Natural killer cell (primary cell): ENCODE results near the gene CPSF4. TPM values are rescaled to one million over a fixed set of nuclear protein-coding genes. Genes with fewer than 3 reads are reported as not detected.

Experiments used
- ATAC-seq, 3 donors: fragments of 150-1000 bp in 2 of 3; fragments of 200-7000 bp in 1 of 3; cut with Tn5 transposase; 1 replicate in 1 of 3; 2 replicates in 2 of 3; pipeline ENCODE4 v1.10.0; 2021; ENCODE audit warnings: mild to moderate bottlenecking in 2 of 3, moderate library complexity in 2 of 3
- DNase-seq, 2 donors: peaks; one replicate each; pipeline versions ENCODE4 v3.0.0 to v3.0.0-alpha.2; 2013 to 2021; ENCODE audit warnings: mixed read lengths in 1 of 2
- H3K27ac ChIP-seq: one replicate; pipeline ENCODE4 v1.5.1; 2013; ENCODE audit warnings: mild to moderate bottlenecking, low read length
- H3K27me3 ChIP-seq: one replicate; pipeline ENCODE4 v1.6.1; 2013; ENCODE audit warnings: low read length; ENCODE audit not compliant: control insufficient read depth, insufficient read depth
- H3K36me3 ChIP-seq: one replicate; pipeline ENCODE4 v1.6.1; 2013; ENCODE audit warnings: low read length; ENCODE audit not compliant: control insufficient read depth, insufficient read depth
- H3K4me1 ChIP-seq: one replicate; pipeline ENCODE4 v1.6.1; 2013; ENCODE audit warnings: low read length; ENCODE audit not compliant: control insufficient read depth, insufficient read depth
- H3K4me3 ChIP-seq: one replicate; pipeline ENCODE4 v1.5.1; 2013; ENCODE audit warnings: low read length
- H3K9me3 ChIP-seq: one replicate; pipeline ENCODE4 v1.6.1; 2013; ENCODE audit warnings: low read length; ENCODE audit not compliant: control insufficient read depth, insufficient read depth
- H3K27ac Mint-ChIP-seq, 2 donors: one replicate each; pipeline ENCODE4 v1.8.0; 2022; ENCODE audit warnings: mild to moderate bottlenecking in 2 of 2, mixed read lengths in 2 of 2, moderate library complexity in 1 of 2
- H3K27me3 Mint-ChIP-seq, 2 donors: one replicate each; pipeline ENCODE4 v1.8.0; 2022; ENCODE audit warnings: low read depth in 2 of 2, mixed read lengths in 2 of 2
- H3K36me3 Mint-ChIP-seq: one replicate; pipeline ENCODE4 v1.8.0; 2022; ENCODE audit warnings: mixed read lengths
- H3K4me1 Mint-ChIP-seq, 2 donors: one replicate each; pipeline ENCODE4 v1.8.0; 2022; ENCODE audit warnings: mixed read lengths in 2 of 2
- H3K4me3 Mint-ChIP-seq: one replicate; pipeline ENCODE4 v1.8.0; 2022; ENCODE audit warnings: mild to moderate bottlenecking, moderate library complexity, mixed read lengths
- H3K9me3 Mint-ChIP-seq, 2 donors: one replicate each; pipeline ENCODE4 v1.8.0; 2022; ENCODE audit warnings: mixed read lengths in 2 of 2
- CTCF ChIP-seq: fragments of 200-600 bp; IDR thresholded peaks from one replicate; pipeline ENCODE4 v1.8.0; 2022; ENCODE audit warnings: antibody characterized with exemption
- WGBS: methylation state at CpG from one replicate; pipeline ENCODE4 v1.1.7; 2013; ENCODE audit warnings: missing lambda C conversion rate; ENCODE audit not compliant: insufficient coverage; 5-methylcytosine and 5-hydroxymethylcytosine counted together
- intact Hi-C: fragments of 100-400 bp; cut with micrococcal nuclease; formaldehyde crosslinking; loops from one replicate; pipeline ENCODE4 v1.14.2; 2022
- total RNA-seq, 4 donors: library from RNA; stranded (reverse); fragments of 120-200 nt in 1 of 4; gene quantifications; one replicate each; pipeline versions ENCODE4 v1.2.3 to v1.2.4, GENCODE V29; 2013 to 2022

The CPSF4 gene
- total RNA-seq, 3 donors from 2014 or later (not counting 1 experiment from before 2014, with no cell fraction given) = 54.0 to 61.6 (median 54.8) TPM

GRCh38 chr7:99457650-99458493 lies 19.1 kb downstream of the CPSF4 start:
- intact Hi-C loops = loop anchor here (5.0 kb wide), 1 partner anchor 41 kb away; no protein-coding TSS in a partner anchor
- H3K27me3 Mint-ChIP-seq = no peaks in the 10 kb centered on the region
- H3K36me3 ChIP-seq = peaks cover 41% of the 10 kb centered on the region
- no peaks in the 10 kb centered on the region for H3K4me1 ChIP-seq
- no peak overlapping the region for H3K27ac ChIP-seq
- no peak for DNase-seq
- no peak overlapping the region for H3K4me3 ChIP-seq
- no peaks in the 10 kb centered on the region for H3K36me3 Mint-ChIP-seq
- H3K4me1 Mint-ChIP-seq = peaks cover 18 to 22% of the 10 kb centered on the region in 2 donors
- no peak overlapping the region for H3K4me3 Mint-ChIP-seq
- no peaks in the 10 kb centered on the region for H3K9me3 ChIP-seq
- no peak for TF ChIP-seq CTCF
- H3K27ac Mint-ChIP-seq = peak overlapping the region in 1 of 2 donors; percentile 29
- 95% methylated on average over 23 of the region's 26 CpGs for WGBS
- H3K9me3 Mint-ChIP-seq = no peaks in the 10 kb centered on the region
- no peak for ATAC-seq
- no peaks in the 10 kb centered on the region for H3K27me3 ChIP-seq

- H3K4me3 Mint-ChIP-seq = no peak overlapping the region
- DNase-seq (peak in 1 of 2 donors; percentile 49), ATAC-seq (peak in 2 of 3 donors; percentile 47 to 70)
- no peaks in the 10 kb centered on the region for H3K27me3 Mint-ChIP-seq
- no peaks in the 10 kb centered on the region for H3K27me3 ChIP-seq
- WGBS = 92% methylated on average over 8 of the region's 8 CpGs
- H3K4me3 ChIP-seq = no peak overlapping the region
- no peak overlapping the region for H3K27ac ChIP-seq
- no peaks in the 10 kb centered on the region for H3K36me3 Mint-ChIP-seq
- H3K4me1 ChIP-seq = no peaks in the 10 kb centered on the region
- H3K9me3 Mint-ChIP-seq = no peaks in the 10 kb centered on the region
- intact Hi-C loops = loop anchor here (5.0 kb wide), 1 partner anchor 42 kb away; no protein-coding TSS in a partner anchor
- no peaks in the 10 kb centered on the region for H3K9me3 ChIP-seq
- peaks cover 43% of the 10 kb centered on the region for H3K36me3 ChIP-seq
- peak overlapping the region in 1 of 2 donors; percentile 29 for H3K27ac Mint-ChIP-seq
- no peak for TF ChIP-seq CTCF
- H3K4me1 Mint-ChIP-seq = peaks cover 22 to 27% of the 10 kb centered on the region in 2 donors
These were observed 20.3 kb downstream of the CPSF4 start for GRCh38 chr7:99459087-99459486.

GRCh38 chr7:99460651-99461050 lies 21.9 kb downstream of the CPSF4 start:
- H3K4me3 ChIP-seq = no peak overlapping the region
- H3K9me3 ChIP-seq = no peaks in the 10 kb centered on the region
- no peak for DNase-seq
- H3K27ac ChIP-seq = no peak overlapping the region
- Mint-ChIP-seq H3K27me3 (no peaks in the 10 kb centered on the region), H3K4me3 (no peak overlapping the region), H3K36me3 (no peaks in the 10 kb centered on the region), H3K27ac (peak overlapping the region in 1 of 2 donors; percentile 15), H3K4me1 (peaks cover 29 to 34% of the 10 kb centered on the region in 2 donors), H3K9me3 (no peaks in the 10 kb centered on the region)
- no peak for TF ChIP-seq CTCF
- peaks cover 38% of the 10 kb centered on the region for H3K36me3 ChIP-seq
- no peak for ATAC-seq
- intact Hi-C loops = no loop called here
- H3K27me3 ChIP-seq = no peaks in the 10 kb centered on the region
- H3K4me1 ChIP-seq = peaks cover 12% of the 10 kb centered on the region
- WGBS = 95% methylated on average over 11 of the region's 11 CpGs
